ENCODE data around the gene NADK.
"Not testable (repeated sequence)": the region's sequence is repeated elsewhere in the genome, so short reads cannot be mapped to it uniquely, and the experiment has no call there.

Gene NADK

DNA sequence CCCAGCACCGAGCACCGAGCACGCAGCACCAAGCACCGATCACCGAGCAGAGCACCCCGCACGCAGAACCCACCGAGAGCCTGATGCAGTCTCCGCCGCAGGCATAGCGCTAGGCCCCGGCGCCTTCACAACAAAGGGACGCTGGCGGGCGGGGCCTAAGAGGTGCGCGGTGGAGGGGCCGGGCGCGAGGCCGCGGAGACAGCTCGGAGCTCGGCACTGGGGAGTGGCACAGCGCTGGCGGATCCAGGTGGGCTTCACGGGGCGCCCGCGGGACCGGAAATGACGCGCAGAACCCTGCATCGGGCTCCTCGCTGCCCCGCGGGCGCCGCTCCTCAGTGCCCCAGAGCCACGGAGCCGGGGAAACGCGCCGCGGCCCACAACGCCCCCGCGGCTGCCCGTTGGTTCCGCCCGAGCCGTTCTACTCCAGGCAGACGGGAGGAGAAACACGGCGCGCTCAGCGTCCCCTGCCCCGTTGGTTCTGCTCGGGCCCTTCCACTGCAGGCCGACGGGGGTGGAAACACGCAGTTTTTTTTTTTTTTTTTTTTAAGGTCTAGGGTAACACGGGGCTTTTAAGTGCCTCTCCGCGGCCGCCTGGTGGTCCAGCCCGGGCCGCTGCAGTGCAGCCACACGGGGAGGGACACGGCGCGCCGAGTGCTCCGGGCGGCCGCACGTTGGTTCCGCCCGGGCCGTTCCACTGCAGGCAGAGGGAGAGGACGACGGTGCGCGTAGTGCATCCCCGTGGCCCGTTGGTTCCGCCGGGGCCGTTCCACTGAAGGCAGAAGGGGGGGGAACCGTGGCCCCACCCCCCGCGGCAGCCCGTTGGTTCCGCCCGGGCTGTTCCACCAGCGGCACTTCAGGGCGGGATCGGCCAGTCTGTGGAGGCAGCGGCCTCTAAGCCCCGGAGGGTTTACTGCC lies 32.4 kb downstream of the NADK start:
- DNase-seq (ENCODE audit: low read depth), result peak; percentile 83

DNA sequence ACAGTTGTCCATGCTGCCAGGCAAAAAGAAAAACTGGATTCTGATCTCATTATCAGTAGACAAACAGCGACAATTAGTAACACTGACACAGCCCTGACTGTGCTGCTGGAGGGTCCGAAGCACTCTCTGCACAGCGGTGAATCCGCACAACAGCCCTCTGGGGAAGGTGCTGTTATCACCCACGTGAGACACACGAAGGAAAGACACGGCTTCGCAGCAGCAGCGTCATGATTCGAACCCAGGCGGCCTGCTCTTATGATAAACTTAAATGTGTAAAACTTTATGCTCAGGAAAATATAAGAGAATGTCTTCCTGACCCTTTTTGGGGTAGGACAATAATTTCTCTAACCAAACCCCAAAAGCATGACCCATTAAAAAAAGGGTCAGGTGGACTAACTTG lies 35.7 kb downstream of the NADK start:
- not testable (repeated sequence) for DNase-seq (ENCODE audit: low read depth)

- not testable (repeated sequence) for DNase-seq (ENCODE audit: low read depth)
These were observed 37.3 kb downstream of the NADK start for GRCh38 chr1:1741013-1741412.

DNA sequence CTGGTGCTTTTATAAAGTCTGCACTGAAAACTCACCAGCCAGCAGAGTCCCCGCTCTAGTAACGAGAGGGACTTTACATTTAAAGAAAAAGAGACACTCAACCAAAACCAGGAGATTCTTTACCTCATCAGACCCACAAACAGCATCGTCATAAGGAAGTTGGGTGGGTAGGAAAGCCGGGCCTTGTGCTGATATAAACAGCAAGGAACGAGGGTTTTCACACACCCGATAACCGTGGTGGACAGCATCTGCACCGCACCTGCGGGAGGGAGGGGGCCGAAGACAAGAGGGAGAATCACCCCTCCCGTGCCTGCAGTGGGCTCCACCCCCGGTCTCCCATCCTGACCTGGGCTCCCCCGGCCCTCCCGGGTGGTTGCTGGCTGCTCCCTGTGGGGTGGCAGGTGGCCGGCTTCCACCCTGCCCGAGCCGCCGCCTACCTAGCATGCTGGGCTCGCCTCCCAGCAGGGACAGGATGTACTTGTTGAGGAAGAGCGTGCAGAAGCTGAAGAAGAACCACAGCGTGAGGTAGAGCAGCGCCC lies 39.4 kb downstream of the NADK start:
- not testable (repeated sequence) for DNase-seq (ENCODE audit: low read depth)

- not testable (repeated sequence) for DNase-seq (ENCODE audit: low read depth)
These were observed 40.3 kb downstream of the NADK start for GRCh38 chr1:1737675-1738590.

DNA sequence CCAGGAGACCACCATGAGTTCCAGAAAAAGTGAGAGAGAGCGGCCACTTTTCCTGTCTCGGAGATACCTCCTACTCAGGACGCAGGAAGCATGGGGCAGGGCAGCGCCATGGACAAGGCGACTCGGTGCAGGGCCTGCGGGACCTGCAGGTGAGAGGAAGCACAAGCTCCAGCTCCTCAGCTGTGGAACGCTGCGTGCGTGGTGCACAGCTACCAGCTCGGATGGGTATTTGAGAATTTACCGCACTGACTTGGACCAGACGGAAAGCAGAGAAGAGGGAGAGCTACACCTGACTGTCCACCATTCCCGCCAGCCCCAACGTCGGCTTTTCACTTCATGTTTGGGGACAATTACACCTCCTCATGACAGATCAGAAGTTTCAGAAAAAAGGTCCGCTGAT lies 45.9 kb downstream of the NADK start:
- DNase-seq (ENCODE audit: low read depth), result no peak

- DNase-seq (ENCODE audit: low read depth), result no peak
These were observed 47.4 kb downstream of the NADK start for GRCh38 chr1:1730870-1731269.

- DNase-seq (ENCODE audit: low read depth), result not testable (repeated sequence)
These were observed 48.0 kb downstream of the NADK start for GRCh38 chr1:1730230-1730629.

DNA sequence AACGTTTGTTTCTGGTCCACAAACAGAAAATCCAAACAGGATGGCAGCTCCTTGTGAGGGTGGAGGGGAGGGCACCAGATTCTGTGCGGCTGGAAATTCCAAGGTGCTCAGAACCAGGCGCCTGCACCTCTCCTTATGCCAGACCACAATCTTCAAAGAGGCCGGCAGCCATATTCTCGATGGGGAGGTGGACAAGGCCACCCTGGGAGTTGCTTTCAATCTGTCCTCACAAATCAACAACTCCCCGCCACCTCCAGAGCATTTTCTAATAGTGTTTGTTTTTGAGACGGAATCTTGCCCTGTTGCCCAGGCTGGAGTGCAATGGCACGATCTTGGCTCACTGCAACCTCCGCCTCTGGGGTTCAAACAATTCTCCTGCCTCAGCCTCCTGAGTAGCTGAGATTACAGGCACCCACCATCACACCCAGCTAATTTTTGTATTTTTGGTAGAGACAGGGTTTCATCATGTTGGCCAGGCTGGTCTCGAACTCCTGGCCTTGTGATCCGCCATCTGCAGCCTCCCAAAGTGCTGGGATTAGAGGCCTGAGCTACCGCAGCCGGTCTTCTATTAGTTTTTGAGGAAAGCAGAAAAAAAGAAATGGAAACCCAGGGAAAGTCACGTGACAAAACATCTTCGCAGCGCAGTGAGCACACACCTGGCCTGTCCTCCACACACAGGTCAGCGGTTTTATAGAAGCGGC lies 49.0 kb downstream of the NADK start:
- not testable (repeated sequence) for DNase-seq (ENCODE audit: low read depth)

GRCh38 chr1:1728308-1729005 lies 49.8 kb downstream of the NADK start:
- not testable (repeated sequence) for DNase-seq (ENCODE audit: low read depth)

DNA sequence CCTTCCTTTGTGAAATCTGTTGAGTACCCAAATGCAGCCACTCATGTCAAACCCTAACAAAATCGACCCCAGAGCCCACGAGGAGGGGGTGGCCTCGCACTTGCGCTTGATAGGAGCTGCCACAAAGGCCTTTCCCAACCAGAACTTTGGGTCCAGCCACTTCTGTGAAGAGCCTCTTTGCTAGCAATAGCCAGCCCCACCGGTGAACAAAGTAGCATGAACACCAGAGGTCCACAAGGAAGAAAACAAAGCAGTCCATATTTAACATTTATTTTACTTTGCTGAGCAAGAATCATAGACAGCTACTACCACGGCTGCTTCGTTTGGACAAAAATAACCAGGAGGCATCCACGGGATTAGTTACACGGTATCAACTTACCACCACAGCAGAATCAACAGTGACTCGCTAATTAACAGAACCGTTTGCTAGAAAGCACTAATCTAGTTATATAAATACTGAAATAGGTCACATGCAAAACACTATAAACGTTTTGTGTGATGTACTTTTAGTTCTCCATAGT lies 51.1 kb downstream of the NADK start:
- not testable (repeated sequence) for DNase-seq (ENCODE audit: low read depth)

- DNase-seq (ENCODE audit: low read depth), result not testable (repeated sequence)
These were observed 52.2 kb downstream of the NADK start for GRCh38 chr1:1726088-1726487.

- peak; percentile 100 for DNase-seq (ENCODE audit: low read depth)
These were observed 54.0 kb downstream of the NADK start, which contains the start of gene CDK11A for GRCh38 chr1:1724035-1724864. TSS of gene CDK11A (minus strand) at chr1:1724357. CDS start at chr1:1722818, 1,539 bp downstream.

- DNase-seq (ENCODE audit: low read depth), result no peak
These were observed 57.1 kb downstream of the NADK start for GRCh38 chr1:1721201-1721600.

GRCh38 chr1:1715109-1715883 lies 63.0 kb downstream of the NADK start:
- not testable (repeated sequence) for DNase-seq (ENCODE audit: low read depth)

- DNase-seq (ENCODE audit: low read depth), result not testable (repeated sequence)
These were observed 70.4 kb downstream of the NADK start for GRCh38 chr1:1707897-1708296.

GRCh38 chr1:1707241-1707640 lies 71.0 kb downstream of the NADK start:
- not testable (repeated sequence) for DNase-seq (ENCODE audit: low read depth)

DNA sequence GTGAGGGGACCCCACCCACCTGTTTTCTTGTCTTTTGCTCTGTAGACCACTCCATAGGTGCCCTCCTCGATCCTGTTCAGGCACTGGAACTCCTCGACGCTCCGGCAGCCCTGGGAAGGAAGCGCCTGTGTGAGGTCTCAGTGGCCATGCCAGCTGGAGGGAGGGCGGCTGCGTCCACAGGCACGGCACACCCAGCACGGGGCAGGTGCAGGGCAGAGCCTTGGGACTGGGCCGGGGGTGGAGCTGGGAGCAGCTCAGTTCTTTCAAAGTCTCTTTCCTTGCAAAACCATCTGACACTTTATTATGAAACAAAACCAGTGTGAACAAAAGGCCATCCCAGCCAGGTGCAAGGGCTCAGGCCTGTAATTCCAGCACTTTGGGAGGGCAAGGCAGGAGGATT lies 72.6 kb downstream of the NADK start:
- not testable (repeated sequence) for DNase-seq (ENCODE audit: low read depth)

Data from stimulated activated CD8-positive, alpha-beta memory T cell treated with anti-CD3 and anti-CD28 coated beads, Interleukin-12 subunit alpha, Interleukin-12 subunit beta, amount 100 ng/mL, for 1 hour (primary cell).